ENCODE data around the gene FSD2. TPM values are rescaled to one million over a fixed set of nuclear protein-coding genes. Genes with fewer than 3 reads are reported as not detected.

FSD2 gene
- not detected for total RNA-seq

DNA sequence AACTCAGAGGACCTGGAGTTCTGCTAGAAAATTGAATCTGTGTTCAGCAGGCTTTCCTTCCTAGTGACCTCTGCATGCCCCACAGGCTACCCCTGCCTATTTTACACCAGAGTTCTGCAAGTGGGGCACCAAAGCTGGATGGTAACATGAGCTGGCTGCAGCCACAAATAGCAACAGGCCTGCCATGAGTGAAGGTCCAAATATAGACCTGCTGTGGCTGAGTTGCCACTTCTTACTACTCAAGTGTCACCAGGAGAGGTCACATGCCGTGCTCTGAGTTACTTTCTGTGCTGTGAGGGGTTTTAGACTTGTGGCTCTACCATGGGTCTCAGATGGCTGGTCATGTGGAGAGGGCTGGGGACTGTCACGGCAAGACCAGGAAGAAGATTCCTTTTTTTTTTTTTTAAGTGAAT is at the start of gene FSD2:
FSD2 (minus strand) TSS at position 76 of the 413 bp plus-strand sequence. CDS start 18,679 bp downstream, outside the sequence.
- H3K27me3 ChIP-seq: no peaks in the 10 kb centered on the region
- DNase-seq (ENCODE audit: low spot score in 2 of 2): no peak
- H3K4me3 ChIP-seq: no peak within 1 kb of the TSS
- H3K4me1 ChIP-seq: peaks cover 0 to 4% of the 10 kb centered on the region in 2 donors
- no peaks in the 10 kb centered on the region for H3K9me3 ChIP-seq
- TF ChIP-seq CTCF (IDR thresholded peaks at IDR 0.05): no peak
- H3K36me3 ChIP-seq: no peaks in the 10 kb centered on the region
- intact Hi-C loops (cut with DNase I): loop anchor here (5.0 kb wide), 3 partner anchors 181 to 759 kb away; partner anchors contain the start of genes BTBD1, MEX3B and RAMAC
- no peak within 1 kb of the TSS for H3K27ac ChIP-seq

DNA sequence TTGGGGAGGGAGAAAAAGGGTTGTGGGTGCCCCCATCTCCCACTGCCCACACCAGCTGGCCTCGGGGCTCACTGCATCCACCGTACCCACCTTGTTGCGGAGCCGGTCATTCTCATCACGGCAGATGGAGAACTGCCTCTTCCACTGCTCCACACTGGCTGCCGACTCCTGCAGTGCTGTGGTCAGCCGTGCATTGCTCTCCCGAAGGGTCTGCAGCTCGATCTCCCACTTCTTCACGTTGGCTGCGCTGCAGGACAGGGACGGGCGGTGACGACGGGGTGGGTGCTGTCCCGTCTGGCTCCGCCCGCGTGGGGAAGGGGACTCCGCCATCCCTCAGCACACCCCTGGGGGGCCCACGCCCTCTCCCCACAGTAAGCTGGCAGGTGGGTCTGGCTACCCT is 48.7 kb upstream of the FSD2 start:
- H3K27ac ChIP-seq: no peak overlapping the region
- TF ChIP-seq CTCF (IDR thresholded peaks at IDR 0.05): no peak
- H3K4me1 ChIP-seq: no peaks in the 10 kb centered on the region
- DNase-seq (ENCODE audit: low spot score in 2 of 2): no peak
- H3K27me3 ChIP-seq: no peaks in the 10 kb centered on the region
- no peak overlapping the region for H3K4me3 ChIP-seq
- no peaks in the 10 kb centered on the region for H3K9me3 ChIP-seq
- no peaks in the 10 kb centered on the region for H3K36me3 ChIP-seq
- intact Hi-C loops (cut with DNase I): no loop called here

DNA sequence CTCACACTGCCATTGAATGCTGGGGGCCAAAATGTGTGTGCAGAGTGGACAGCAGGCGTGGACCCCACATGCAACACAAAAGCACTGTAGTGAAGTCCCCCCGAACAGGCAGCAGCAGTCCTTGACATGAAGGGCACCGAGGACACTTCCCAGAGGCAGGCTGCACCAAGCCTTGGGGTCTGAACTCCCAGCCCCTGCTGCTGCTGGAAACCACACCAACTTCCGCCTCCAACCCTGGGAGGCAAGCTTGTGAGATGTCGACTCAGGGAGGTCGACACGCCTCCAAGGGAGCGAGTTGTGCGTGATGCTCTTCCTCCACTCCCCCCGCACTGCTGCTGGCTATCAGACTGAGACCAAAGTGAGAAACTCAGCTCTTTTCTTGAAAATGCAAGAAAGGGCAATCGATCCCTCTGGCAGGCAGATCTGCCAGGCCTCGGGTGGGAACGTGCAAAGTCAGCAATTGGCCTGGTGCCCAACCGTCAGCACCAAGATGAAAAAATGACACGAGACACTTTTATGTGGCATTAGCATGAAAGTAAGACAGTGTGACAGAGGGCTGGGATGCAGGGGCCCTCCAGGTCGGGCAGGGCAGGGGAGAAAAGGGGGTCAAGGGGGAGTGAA is 47.2 kb upstream of the FSD2 start:
- Histone ChIP-seq H3K27me3 (no peaks in the 10 kb centered on the region), H3K27ac (no peak overlapping the region), H3K4me3 (no peak overlapping the region), H3K9me3 (no peaks in the 10 kb centered on the region), H3K4me1 (no peaks in the 10 kb centered on the region), H3K36me3 (no peaks in the 10 kb centered on the region)
- DNase-seq (ENCODE audit: low spot score in 2 of 2): no peak
- TF ChIP-seq CTCF (IDR thresholded peaks at IDR 0.05): no peak
- intact Hi-C loops (cut with DNase I): no loop called here

DNA sequence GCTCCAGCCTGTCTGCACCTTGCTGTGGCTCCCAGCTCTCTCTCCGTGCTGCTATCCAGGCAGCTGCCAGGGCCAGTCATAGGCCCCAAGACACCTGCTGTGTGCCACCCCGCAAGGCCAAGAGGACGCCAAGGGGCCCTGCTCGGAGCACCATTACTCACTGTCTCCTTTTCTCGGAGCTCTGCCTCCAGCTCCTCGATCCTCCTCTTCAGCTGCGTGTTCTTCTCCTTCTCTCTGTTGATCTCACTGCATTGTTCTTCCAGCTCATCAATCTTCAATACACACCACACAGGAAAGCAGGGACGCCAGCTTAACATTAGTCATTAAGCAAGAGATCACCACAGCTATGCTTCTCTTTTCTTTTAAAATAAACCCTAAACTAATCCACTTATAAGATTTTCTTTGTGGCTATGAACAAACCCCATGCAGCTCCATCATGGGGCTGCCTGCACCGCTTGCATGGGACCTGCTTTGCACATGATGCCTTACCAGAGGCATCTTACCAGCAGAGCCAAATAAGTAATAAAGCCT is 46.2 kb upstream of the FSD2 start:
- no peaks in the 10 kb centered on the region for H3K27me3 ChIP-seq
- intact Hi-C loops (cut with DNase I): no loop called here
- DNase-seq (ENCODE audit: low spot score in 2 of 2): no peak
- H3K4me3 ChIP-seq: no peak overlapping the region
- H3K27ac ChIP-seq: no peak overlapping the region
- no peaks in the 10 kb centered on the region for H3K4me1 ChIP-seq
- H3K9me3 ChIP-seq: no peaks in the 10 kb centered on the region
- TF ChIP-seq CTCF (IDR thresholded peaks at IDR 0.05): no peak
- H3K36me3 ChIP-seq: no peaks in the 10 kb centered on the region

DNA sequence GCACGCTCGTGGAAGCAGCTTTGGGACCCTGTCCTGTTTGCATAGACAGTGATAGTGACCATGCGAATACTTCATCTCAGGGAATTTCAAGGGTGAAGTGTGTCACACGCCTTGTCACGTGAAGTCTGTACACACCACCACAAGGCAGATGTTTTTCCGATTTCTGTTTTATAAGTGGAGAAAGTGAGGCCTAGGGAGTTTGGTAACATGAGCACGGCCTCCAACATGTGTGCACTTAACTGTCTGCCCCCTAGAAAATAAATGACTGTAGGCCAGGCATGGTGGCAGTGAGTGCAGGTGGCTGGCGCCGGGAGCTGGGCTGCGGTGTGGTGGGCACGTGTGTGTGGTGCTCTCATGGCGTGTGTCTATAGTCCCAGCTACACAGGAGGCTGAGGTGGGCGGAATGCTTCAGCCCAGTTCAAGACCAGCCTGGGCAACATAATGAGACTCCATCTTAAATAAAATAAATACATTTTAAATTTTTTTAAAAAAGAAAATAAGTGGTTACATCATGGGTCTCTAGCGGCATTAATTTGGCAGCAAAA is 45.5 kb upstream of the FSD2 start:
- intact Hi-C loops (cut with DNase I): no loop called here
- no peak overlapping the region for H3K27ac ChIP-seq
- TF ChIP-seq CTCF (IDR thresholded peaks at IDR 0.05): no peak
- H3K4me1 ChIP-seq: no peaks in the 10 kb centered on the region
- H3K36me3 ChIP-seq: no peaks in the 10 kb centered on the region
- H3K27me3 ChIP-seq: no peaks in the 10 kb centered on the region
- no peaks in the 10 kb centered on the region for H3K9me3 ChIP-seq
- H3K4me3 ChIP-seq: no peak overlapping the region
- no peak for DNase-seq (ENCODE audit: low spot score in 2 of 2)

Measured in ascending aorta (tissue), 2 donors.